ENCODE measurements around the gene GSC2.

GRCh38 chr22:19139001-19139356 lies 11.1 kb downstream of the GSC2 start:
- TF ChIP-seq POLR2A (IDR thresholded peaks at IDR 0.05), result no peak
- TF ChIP-seq CTCF (IDR thresholded peaks at IDR 0.05), result no peak

Measured in heart left ventricle (tissue), 13 donors.